GM12891 (cell line): Measurements from ENCODE around the gene ZNF563.
"Not testable (repeated sequence)": the region's sequence is repeated elsewhere in the genome, so short reads cannot be mapped to it uniquely, and the experiment has no call there.

Source experiments
- PAX5 ChIP-seq: IDR thresholded peaks from 2 replicates; pipeline ENCODE4 v1.6.1; 2011; ENCODE audit warnings: low read length, moderate library complexity, mild to moderate bottlenecking; ENCODE audit not compliant: insufficient read depth, severe bottlenecking
- POLR2A ChIP-seq: IDR thresholded peaks from 2 replicates; pipeline ENCODE4 v1.6.1; 2011; ENCODE audit warnings: low read depth, low read length, control low read depth
- POLR2AphosphoS5 ChIP-seq: IDR thresholded peaks from 2 replicates; pipeline ENCODE4 v1.6.1; 2011; ENCODE audit warnings: low read depth, low read length, control low read depth
- POU2F2 ChIP-seq: IDR thresholded peaks from 2 replicates; pipeline ENCODE4 v1.6.1; 2011; ENCODE audit warnings: low read depth, mild to moderate bottlenecking, control low read depth, low read length, moderate library complexity
- TAF1 ChIP-seq: IDR thresholded peaks from 2 replicates; pipeline ENCODE4 v1.6.1; 2011; ENCODE audit warnings: low read depth, low read length, control low read depth

- not testable (repeated sequence) for TF ChIP-seq POLR2A, POLR2AphosphoS5, POU2F2, TAF1, PAX5
Measured at GRCh38 chr19:12308891-12309290, 24.5 kb downstream of the ZNF563 start.
